ENCODE data around the gene RAB11B.

DNA sequence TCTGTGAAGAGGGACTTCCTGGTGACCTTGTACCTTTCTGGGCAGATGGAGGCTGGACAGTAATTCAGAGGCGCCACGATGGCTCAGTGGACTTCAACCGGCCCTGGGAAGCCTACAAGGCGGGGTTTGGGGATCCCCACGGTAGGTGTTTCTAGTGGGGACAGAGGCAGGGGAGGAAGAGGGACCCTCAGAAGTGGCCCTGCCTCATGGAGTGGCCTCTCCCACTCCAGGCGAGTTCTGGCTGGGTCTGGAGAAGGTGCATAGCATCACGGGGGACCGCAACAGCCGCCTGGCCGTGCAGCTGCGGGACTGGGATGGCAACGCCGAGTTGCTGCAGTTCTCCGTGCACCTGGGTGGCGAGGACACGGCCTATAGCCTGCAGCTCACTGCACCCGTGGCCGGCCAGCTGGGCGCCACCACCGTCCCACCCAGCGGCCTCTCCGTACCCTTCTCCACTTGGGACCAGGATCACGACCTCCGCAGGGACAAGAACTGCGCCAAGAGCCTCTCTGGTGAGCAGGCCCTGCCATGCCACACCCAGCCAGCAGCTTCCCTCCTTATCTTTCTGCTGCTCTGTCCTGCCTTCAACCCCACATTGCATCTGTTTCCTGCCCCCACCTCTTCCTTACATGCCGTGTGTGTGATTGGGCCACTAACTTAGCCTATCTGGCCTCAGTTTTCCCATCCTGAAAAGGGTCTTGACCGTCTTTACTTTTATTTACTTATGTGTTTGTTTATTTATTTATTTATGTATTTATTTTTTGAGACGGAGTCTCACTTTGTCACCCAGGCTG, 19.0 kb upstream of the RAB11B start:
- TF ChIP-seq SP1 (IDR thresholded peaks at IDR 0.05) (no peak), HDGF (IDR thresholded peaks at IDR 0.05; ENCODE audit: borderline replicate concordance) (no peak), TARDBP (IDR thresholded peaks at IDR 0.05) (no peak), SUZ12 (IDR thresholded peaks at IDR 0.05) (no peak), BHLHE40 (IDR thresholded peaks at IDR 0.05; ENCODE audit: borderline replicate concordance) (no peak), ELF4 (IDR thresholded peaks at IDR 0.05) (no peak), NFRKB (IDR thresholded peaks at IDR 0.05) (no peak), ZNF384 (IDR thresholded peaks at IDR 0.05) (no peak), FOXA1 (IDR thresholded peaks at IDR 0.05) (no peak)
- TF ChIP-seq, protein P1, sequence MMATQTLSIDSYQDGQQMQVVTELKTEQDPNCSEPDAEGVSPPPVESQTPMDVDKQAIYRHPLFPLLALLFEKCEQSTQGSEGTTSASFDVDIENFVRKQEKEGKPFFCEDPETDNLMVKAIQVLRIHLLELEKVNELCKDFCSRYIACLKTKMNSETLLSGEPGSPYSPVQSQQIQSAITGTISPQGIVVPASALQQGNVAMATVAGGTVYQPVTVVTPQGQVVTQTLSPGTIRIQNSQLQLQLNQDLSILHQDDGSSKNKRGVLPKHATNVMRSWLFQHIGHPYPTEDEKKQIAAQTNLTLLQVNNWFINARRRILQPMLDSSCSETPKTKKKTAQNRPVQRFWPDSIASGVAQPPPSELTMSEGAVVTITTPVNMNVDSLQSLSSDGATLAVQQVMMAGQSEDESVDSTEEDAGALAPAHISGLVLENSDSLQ (IDR thresholded peaks at IDR 0.05), result no peak
